ENCODE data around the gene ZFP90.

Gene ZFP90

DNA sequence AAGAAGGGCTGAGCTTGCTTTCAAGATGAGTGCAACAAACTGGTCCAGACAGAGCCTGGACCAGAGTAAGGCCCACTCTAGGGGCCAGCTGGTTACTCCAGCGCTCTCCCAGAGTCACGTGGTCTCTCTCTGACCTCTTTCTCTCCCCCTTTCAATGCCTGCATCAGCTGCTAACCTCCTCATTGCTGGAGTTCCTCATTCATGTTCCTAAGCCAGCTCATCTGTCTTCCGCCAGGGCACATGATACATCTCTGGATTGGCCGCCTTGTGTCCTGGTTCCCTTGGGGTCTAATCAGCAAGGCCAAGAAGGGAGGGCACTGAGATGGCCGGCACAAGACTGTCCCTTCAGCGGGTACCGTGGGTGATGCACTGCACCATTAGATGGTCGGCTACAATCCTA lies 26.9 kb upstream of the ZFP90 start:
- no peak for DNase-seq (ENCODE audit: extremely low spot score)
- no peak for TF ChIP-seq CTBP1 (IDR thresholded peaks at IDR 0.05; ENCODE audit: borderline replicate concordance)
- TF ChIP-seq NFRKB (IDR thresholded peaks at IDR 0.05): no peak
- no peak for TF ChIP-seq ELF4 (IDR thresholded peaks at IDR 0.05)
- no peak for TF ChIP-seq LEF1 (IDR thresholded peaks at IDR 0.05; ENCODE audit: borderline replicate concordance)
- TF ChIP-seq SUZ12 (IDR thresholded peaks at IDR 0.05): no peak
- no peak for TF ChIP-seq HDGF (IDR thresholded peaks at IDR 0.05; ENCODE audit: borderline replicate concordance)
- TF ChIP-seq L3MBTL2 (conservative IDR thresholded peaks at IDR 0.05): no peak
- TF ChIP-seq, protein P1, sequence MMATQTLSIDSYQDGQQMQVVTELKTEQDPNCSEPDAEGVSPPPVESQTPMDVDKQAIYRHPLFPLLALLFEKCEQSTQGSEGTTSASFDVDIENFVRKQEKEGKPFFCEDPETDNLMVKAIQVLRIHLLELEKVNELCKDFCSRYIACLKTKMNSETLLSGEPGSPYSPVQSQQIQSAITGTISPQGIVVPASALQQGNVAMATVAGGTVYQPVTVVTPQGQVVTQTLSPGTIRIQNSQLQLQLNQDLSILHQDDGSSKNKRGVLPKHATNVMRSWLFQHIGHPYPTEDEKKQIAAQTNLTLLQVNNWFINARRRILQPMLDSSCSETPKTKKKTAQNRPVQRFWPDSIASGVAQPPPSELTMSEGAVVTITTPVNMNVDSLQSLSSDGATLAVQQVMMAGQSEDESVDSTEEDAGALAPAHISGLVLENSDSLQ (IDR thresholded peaks at IDR 0.05): no peak
- no peak for TF ChIP-seq ZNF384 (IDR thresholded peaks at IDR 0.05)
- no peak for TF ChIP-seq BHLHE40 (IDR thresholded peaks at IDR 0.05; ENCODE audit: borderline replicate concordance)
- no peak for TF ChIP-seq FOXA1 (IDR thresholded peaks at IDR 0.05)
- no peak for TF ChIP-seq TARDBP (IDR thresholded peaks at IDR 0.05)
- CTCF ChIA-PET: no interaction called here
- POLR2A ChIA-PET: no interaction called here

DNA sequence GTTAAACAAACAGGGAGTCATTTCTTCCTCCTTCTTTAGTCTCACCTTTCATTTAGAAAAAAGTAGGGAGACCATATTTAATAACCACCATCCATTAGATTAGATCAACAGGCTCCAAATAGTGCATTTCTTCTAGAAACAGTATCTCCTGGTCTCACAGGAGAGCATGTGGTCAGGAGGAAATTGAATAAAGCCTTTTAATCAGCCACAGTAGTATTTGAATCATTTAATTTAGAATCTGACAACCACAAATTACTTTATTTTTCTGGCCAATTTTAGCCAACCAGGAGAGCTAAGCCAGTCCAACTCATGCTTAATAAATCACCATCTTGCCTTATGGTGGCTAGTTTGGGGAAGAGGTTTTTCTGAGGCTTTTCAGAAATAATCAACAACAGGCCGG lies 26.3 kb upstream of the ZFP90 start:
- no peak for DNase-seq (ENCODE audit: extremely low spot score)
- POLR2A ChIA-PET: no interaction called here
- CTCF ChIA-PET: interaction anchor here (0.7 kb wide), 1 partner anchor 16 kb away, joined by 4 read pairs; no protein-coding TSS in a partner anchor
- no peak for TF ChIP-seq CTBP1 (IDR thresholded peaks at IDR 0.05; ENCODE audit: borderline replicate concordance)
- TF ChIP-seq FOXM1 (IDR thresholded peaks at IDR 0.05; ENCODE audit: borderline replicate concordance): no peak
- TF ChIP-seq, protein P1 (IDR thresholded peaks at IDR 0.05): no peak

DNA sequence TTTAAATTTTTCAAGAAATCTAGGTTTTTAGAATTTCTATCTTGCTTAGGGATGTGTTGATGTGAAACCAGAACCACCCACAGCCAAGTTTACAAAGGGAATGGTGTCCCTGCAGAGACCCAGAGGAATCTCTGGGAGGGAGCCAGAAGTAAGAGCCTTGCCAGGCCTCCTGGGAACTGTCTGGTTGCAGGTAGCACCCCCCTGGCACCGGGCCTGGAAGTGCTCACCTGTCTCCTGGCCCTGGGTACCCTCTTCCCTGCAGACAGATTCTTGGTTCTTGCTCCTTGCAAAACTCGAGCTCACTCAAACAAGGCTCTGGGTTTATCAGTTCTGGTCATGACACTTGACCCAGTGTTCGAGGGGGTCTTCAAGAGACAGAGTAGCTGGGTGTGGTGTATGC lies 24.6 kb upstream of the ZFP90 start:
- TF ChIP-seq FOXM1 (IDR thresholded peaks at IDR 0.05; ENCODE audit: borderline replicate concordance) (no peak), ELF4 (IDR thresholded peaks at IDR 0.05) (no peak), SUZ12 (IDR thresholded peaks at IDR 0.05) (no peak), CTBP1 (IDR thresholded peaks at IDR 0.05; ENCODE audit: borderline replicate concordance) (no peak), BHLHE40 (IDR thresholded peaks at IDR 0.05; ENCODE audit: borderline replicate concordance) (no peak), LEF1 (IDR thresholded peaks at IDR 0.05; ENCODE audit: borderline replicate concordance) (no peak), NFRKB (IDR thresholded peaks at IDR 0.05) (no peak), FOXK2 (IDR thresholded peaks at IDR 0.05) (no peak), FOXA1 (IDR thresholded peaks at IDR 0.05) (no peak)
- ChIA-PET POLR2A (no interaction called here), CTCF (interaction anchor here (1.0 kb wide), 1 partner anchor 16 kb away, joined by 4 read pairs; no protein-coding TSS in a partner anchor)
- DNase-seq (ENCODE audit: extremely low spot score): no peak

DNA sequence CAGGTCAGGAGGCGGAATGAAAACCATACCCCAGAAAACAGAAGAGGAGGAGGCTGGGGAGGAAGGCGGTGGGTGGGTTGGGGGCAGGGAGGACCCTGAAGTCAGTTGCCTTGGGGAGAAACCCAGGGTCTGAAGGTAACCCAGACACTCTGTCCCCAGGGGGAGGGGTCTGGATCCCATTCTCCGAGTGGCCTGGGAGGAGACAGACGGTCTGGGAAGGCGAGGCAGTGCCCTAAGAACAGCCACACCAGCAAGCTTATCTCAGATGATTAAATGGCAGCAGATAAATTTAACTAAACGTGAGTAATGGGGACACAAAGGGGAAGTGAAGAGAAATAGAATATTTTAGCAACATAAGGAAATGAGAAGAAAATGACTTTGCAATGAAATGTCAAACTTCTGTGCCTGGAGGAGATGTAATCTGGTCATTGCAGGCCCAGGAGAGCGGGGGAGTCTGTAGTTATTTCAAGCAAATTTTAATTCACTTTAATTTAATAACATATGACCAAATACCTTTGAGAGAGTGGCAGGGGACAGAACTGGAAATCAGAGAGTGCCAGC lies 21.4 kb upstream of the ZFP90 start:
- ChIA-PET POLR2A (no interaction called here), CTCF (interaction anchor here (0.6 kb wide), 1 partner anchor 931 kb away, joined by 3 read pairs; no protein-coding TSS in a partner anchor)
- DNase-seq (ENCODE audit: extremely low spot score): no peak
- TF ChIP-seq BHLHE40 (IDR thresholded peaks at IDR 0.05; ENCODE audit: borderline replicate concordance) (no peak), FOXA1 (IDR thresholded peaks at IDR 0.05) (no peak), FOXK2 (IDR thresholded peaks at IDR 0.05) (no peak), NFRKB (IDR thresholded peaks at IDR 0.05) (no peak), ARNT (IDR thresholded peaks at IDR 0.05) (no peak), LEF1 (IDR thresholded peaks at IDR 0.05; ENCODE audit: borderline replicate concordance) (no peak), ELF4 (IDR thresholded peaks at IDR 0.05) (no peak)

DNA sequence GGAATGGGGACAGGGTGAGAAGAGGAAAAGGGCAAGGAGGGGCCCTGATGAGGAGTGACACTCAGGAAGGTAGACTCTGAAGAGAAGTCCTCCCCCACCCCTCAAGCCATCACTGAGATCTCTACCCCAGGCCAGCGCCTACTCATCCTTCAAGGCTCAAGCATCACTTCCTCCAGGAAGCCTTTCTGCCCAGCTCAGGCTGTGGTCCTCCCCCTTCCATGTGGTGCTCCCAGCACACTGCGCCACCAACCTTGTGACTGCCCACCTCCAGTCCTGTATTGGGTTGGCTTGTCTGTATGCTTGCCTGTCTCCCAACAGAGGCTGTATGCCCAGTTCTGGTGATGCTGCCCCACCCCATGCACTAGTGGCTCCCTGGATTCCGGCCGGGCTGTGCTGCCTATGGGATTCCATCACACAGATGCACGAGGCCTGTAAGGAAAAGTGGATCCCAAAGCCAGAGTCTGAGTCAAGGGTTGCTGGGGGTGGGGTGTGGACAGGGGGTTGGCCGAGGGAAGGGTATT lies 19.8 kb upstream of the ZFP90 start:
- POLR2A ChIA-PET: no interaction called here
- DNase-seq (ENCODE audit: extremely low spot score): no peak
- CTCF ChIA-PET: interaction anchor here (0.6 kb wide), 1 partner anchor 372 kb away, joined by 3 read pairs; no protein-coding TSS in a partner anchor
- TF ChIP-seq ARNT (IDR thresholded peaks at IDR 0.05): no peak

DNA sequence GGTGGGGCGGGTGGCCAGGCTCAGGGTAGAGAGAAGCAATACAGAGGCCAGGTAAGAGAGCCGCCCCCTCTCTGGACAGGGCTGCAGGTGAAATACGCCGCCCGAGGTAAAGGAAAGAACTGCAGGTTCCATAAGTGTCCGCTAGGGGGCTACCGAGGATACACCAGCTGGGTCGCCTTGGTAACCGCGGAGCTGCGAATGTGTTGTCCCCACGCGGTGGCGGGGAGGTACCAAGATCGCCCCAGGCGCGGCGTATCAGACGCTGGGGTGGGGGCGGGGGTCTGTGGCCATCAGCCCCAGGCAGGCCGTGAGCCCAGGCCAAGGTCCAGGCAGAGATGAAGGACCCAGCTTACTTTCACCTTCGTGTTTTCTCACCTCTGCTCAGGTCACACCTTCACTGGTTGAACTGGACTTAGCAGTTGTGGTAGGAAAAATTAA lies 18.4 kb upstream of the ZFP90 start:
- POLR2A ChIA-PET: interaction anchor here (0.8 kb wide), 1 partner anchor 9 kb away, joined by 6 read pairs; no protein-coding TSS in a partner anchor
- CTCF ChIA-PET: interaction anchor here (0.5 to 1.5 kb wide), 10 partner anchors 9 to 743 kb away, joined by 3 to 7 read pairs (median 4); partner anchors contain the start of genes SLC7A6 and ZFP90
- TF ChIP-seq CTBP1 (IDR thresholded peaks at IDR 0.05; ENCODE audit: borderline replicate concordance) (no peak), L3MBTL2 (conservative IDR thresholded peaks at IDR 0.05) (peak; percentile 90)
- peak; percentile 95 for DNase-seq (ENCODE audit: extremely low spot score)

DNA sequence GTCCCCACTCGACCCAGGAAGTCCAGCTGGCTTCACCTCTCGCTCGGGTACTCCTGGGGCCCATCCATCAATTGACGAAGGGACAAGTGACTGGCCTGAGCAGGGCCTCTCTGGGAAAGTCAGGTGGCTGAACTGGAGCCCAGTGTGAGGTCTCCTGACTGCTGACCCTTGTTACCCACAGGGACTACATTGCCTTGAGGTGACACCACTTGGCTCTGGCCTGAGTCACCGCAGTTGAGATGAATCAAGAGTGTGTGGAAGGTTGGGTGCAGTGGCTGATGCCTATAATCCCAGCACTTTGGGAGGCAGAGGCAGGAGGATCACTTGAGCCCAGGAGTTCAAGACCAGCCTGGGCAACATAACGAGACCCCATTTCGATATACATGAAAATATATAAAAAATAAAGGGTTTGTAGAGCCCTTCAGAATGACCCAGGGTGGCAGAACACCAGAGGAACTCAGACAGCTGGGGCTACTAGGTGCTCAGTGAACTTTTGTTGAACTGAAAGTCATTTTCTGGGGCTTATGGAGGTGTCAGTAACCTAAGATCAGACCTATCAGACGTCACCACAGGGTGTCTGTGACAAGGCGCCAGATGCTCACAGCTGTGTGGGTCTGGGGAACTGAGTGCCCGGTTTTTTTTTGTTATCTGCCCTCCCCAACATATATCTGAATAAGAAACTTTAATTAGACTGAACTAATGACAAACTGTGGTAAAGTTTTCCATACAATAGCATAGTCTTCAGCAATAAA lies 14.8 kb upstream of the ZFP90 start:
- no peak for TF ChIP-seq NFRKB (IDR thresholded peaks at IDR 0.05)
- DNase-seq (ENCODE audit: extremely low spot score): no peak
- POLR2A ChIA-PET: no interaction called here
- CTCF ChIA-PET: interaction anchor here (0.7 kb wide), 1 partner anchor 10 kb away, joined by 3 read pairs; no protein-coding TSS in a partner anchor

Measured in HEK293T (cell line).